GM21619 (cell line): ENCODE results near the gene DOCK3.
"Not testable (repeated sequence)": the region's sequence is repeated elsewhere in the genome, so short reads cannot be mapped to it uniquely, and the experiment has no call there.

ENCODE experiments used
- ATAC-seq: cut with Tn5 transposase; IDR thresholded peaks from one replicate; pipeline ENCODE4 v1.9.1; 2021; ENCODE audit not compliant: unreplicated experiment

DOCK3 gene

DNA sequence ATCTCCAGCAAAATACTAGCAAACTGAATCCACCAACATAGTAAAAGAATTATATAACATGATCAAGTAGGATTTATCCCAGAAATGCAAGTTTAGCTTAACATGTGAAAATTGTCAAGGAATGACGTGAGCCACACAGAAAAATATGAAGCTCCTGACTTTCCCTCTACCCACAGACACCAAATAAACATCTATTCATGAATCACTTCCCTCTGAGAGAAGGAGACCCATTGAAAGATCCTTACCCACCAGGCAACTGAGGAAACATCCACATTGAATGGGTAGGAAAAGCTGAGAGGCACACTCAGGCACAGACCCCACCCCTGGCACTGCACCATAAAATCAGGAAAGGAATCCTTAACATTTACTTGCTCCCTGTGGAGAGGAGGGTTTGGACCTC, 608.2 kb downstream of the DOCK3 start:
- ATAC-seq = no peak

GRCh38 chr3:51283421-51283820, 608.7 kb downstream of the DOCK3 start:
- no peak for ATAC-seq

GRCh38 chr3:51295625-51296024, 620.9 kb downstream of the DOCK3 start:
- ATAC-seq = peak; percentile 86

DNA sequence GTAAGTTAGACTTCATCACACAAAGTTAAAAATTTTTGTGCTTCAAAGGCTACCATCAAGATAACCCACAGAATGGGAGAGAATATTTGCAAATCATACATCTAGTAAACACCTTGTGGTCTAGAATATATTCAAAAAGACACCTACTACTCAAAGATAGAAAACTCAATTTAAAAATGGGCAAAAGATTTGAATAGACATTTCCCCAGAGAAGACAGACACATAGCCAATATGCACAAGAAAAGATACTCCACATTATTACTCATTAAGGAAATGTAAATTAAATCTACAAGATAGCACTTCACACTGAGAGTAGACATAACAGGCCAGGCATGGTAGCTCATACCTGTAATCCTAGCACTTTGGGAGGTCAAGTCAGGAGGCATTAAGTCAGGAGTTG, 622.6 kb downstream of the DOCK3 start:
- ATAC-seq = peak; percentile 55

DNA sequence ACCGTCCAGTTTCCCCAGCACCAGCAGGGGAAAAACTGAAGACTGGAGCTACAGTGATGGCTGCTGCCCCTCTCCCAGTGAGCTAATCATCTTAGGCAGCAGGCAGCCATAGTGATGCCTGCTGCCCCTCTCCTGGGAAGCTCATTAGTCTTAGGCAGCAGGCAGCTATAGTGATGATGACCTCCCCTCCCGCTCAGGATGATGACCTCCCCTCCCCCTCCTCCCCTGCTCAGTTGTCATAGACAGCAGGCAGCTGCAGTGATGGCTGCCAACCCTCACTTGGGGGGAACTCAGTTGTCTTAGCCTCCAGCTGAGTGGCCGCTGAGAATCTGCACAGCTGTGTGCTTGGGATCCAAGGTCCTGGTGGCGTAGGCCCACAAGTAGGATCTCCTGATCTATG, 629.5 kb downstream of the DOCK3 start:
- ATAC-seq = no peak

- no peak for ATAC-seq
These were observed 631.4 kb downstream of the DOCK3 start for GRCh38 chr3:51306093-51306492.

GRCh38 chr3:51307458-51307857, 632.7 kb downstream of the DOCK3 start:
- no peak for ATAC-seq

GRCh38 chr3:51307945-51308607, 633.3 kb downstream of the DOCK3 start:
- ATAC-seq = not testable (repeated sequence)

DNA sequence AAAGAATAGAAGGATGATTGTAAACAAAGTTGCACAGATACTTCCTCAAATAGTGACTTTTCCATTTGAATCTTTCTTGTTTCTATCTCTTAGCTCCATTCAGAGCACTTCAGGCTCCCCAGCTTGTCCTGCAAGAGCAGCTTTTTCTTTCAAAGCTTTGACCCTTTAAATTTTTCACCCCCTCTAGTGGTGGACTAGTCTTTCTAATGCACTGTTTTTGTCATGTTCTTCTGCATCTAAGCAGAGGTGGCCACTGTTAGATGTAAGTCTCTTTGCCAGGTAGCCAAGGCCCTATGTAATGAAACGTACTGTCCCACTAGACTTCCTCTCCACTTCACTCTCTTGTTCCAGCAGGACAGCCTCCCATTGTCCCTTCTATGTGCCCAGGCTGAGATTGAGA, 636.3 kb downstream of the DOCK3 start:
- no peak for ATAC-seq

DNA sequence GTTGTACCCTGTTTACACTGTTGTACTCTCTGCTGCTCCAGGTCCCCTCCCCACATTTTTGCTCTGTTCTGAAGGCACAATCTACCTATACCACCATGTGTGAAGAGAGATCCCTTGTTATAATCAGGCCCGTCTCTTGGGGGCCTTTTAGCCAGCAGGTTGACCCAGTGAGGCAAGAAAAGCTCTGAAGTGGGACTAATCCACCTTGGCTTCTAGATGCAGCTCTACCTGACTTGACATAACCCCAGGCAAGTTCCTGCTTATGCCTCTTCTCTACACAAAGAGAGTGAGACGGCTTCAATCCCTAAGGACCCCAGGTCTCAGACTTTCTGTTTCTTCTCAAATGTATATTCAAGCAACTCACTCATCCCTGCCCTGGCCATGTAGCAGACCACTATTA, 653.5 kb downstream of the DOCK3 start:
- ATAC-seq = no peak

DNA sequence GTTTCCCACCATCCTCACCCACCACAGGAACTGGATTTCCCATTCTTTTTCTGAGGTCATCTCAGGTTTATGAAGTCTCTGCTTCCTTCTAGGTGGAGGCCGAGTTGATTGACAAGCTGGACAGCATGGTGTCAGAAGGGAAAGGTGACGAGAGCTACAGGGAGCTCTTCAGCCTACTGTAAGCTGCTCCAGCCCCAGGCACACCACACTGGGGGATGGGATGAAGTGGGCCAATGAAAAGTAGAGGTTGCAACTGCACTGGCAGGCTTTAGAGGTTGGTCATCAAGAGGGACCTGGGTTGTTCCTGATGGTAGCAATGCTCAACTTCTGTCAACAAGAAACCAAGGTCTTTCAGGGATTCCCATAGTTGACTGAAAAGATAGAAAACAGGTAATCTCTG, 655.3 kb downstream of the DOCK3 start:
- no peak for ATAC-seq

DNA sequence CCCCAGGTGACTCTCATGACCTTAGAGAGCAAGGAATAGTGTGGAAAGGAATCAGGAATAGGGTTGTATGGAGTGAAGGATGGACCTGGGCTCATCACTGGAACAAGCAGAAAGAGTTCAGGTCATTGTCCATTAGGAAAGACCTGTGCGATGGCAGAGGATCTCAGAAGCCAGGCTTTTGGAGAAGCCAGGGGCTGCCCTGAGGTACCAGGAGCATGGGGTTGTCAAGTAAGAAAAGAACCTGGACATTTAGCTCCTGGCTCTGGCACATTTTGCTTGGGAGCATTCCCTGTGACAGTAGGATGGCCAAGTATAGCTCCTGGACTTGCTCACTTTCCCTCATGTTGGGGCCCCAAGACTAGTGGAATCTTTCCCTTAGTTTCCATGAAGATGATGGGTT, 657.4 kb downstream of the DOCK3 start:
- no peak for ATAC-seq

- no peak for ATAC-seq
These were observed 658.3 kb downstream of the DOCK3 start for GRCh38 chr3:51333021-51333420.

DNA sequence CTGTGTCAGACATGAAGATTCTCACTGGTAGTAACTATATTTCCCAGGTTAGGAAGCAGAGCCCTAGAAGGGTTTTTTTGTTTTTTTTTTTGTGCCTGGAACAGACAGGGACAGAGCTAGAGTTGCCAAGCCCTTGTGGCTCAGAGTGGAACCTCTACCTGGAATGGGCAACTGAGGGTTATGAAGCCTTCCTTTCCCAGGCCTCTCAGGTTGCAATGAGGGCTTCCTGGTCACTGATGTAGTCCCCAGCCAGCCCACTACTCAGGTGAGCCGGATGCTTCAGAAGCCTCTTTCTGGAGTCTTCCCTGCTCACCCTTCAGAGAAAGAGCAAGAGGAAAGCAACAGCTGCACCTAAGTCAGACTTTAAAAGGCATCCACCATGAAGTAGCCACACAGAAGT, 661.5 kb downstream of the DOCK3 start:
- ATAC-seq = no peak

GRCh38 chr3:51337666-51338065, 662.9 kb downstream of the DOCK3 start:
- ATAC-seq = no peak

DNA sequence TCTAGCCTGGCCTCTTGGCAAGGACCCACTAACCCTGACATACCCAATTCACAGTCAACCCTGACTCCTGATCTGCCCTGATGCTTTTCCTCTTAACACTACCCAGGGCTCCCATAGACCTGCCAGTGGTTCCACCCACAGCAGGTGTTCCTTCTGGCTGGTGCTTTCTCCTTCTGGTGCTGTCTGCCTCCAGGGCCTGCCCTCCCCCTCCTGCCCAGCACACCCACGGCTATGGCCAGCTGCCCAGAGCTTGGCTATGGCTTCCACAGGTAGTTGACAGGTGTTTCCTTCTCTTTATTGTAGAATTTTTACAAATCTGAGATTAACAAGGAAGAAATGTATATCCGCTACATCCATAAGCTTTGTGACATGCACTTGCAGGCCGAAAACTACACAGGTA, 663.9 kb downstream of the DOCK3 start:
- ATAC-seq = no peak

DNA sequence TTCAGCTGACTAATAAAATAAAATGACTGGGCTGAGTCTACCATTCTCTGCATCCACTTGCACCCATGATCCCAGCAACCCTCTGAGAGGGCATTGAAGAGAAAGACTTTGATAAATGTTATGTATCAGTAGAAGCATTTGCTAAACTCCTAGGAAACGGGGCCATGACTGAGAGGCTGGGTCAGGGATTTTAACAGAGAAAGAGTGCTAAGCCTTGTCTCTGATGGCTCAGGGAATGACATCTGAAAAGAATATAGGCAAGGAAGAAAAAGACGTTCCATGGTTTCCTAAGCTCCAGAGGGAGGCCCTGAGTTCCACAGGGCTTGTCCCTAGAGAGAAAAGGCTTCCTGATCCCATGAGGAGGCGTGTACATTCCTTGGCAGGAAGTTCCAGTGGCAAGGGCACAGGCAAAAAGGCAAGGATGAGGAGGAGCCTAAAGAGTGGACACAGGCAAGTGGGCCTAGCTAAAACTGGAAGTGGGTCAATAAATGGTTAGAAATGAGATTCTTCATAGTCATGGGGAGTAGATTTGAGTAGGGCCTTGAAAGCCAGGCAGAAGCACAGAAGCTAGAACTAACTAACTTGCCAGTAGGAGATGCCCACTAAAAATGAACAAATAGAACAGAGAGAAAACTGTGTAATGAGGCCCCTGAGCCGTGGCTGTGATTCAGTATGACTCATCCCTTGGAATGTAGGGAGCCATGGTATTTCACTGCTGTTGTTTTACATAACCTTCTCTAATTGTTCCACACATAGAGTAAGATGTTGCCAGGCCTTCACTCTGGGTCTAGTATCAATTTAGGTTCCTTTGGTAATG, 665.5 kb downstream of the DOCK3 start:
- no peak for ATAC-seq

DNA sequence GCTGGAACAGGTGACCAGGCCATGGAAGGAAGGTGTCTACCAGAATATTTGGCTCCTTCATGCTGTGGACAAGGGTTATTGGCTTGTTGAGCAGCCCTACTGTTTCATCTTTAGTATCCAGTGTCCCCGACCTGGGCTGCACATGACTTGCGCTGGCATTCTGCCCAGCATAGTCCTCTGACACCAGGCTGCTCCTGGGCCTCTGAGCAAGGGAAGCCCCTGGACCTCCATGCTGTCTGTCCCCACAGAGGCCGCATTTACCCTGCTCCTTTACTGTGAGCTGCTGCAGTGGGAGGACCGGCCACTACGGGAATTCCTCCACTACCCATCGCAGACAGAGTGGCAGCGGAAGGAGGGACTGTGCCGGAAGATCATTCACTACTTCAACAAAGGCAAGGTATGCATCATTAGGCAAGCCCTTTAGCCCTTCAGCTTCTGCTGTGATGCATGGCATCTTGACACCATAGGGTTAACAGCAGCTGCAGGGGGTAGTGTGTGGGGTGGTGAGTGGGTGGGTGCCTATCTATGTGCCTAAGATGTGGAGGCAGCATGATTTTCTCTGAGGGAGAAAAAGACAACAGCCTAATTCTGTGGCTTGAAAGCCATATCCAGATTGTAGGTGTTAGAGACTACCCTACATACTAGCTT, 666.4 kb downstream of the DOCK3 start:
- ATAC-seq = no peak

DNA sequence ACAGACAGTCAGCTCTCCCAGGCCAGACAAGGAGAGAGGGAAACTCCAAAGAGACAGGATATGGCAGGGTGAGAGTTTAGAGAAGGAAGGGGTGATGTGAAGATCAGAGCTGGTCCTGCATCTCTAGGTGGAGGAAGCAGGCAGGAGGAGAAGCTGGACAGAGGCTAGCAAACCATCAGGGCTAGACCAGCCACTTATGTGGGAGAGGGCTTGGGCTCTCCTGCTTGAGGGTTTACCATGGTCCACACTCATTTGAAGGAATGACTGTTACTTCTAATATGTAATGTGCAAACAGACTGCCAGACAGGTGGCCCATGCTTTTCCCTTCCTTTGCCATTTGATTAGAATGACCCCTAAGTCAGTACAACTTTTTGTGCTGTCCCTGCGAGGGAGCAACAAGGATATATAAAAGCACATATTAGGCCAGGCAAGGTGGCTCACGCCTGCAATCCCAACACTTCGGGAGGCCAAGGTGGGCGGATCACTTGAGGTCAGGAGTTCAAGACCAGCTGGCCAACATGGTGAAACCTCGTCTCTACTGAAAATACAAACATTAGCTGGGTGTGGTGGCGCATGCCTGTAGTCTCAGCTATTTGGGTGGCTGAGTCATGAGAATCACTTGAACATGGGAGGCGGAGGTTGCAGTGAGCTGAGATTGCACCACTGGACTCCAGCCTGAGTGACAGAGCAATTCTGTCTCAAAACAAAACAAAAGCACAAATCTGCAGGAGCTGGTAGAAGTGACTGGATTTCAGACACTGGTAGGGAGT, 669.4 kb downstream of the DOCK3 start:
- ATAC-seq = no peak

- no peak for ATAC-seq
These were observed 676.0 kb downstream of the DOCK3 start for GRCh38 chr3:51350751-51351150.

- ATAC-seq = no peak
These were observed 678.4 kb downstream of the DOCK3 start for GRCh38 chr3:51353131-51353530.
